Hematopoietic multipotent progenitor cell treated with erythropoietin and hydrocortisone succinate and interleukin-3 and kit ligand, for 4 days (in vitro differentiated cells): ENCODE measurements around the gene RNF183.
"Not testable (repeated sequence)": the region's sequence is repeated elsewhere in the genome, so short reads cannot be mapped to it uniquely, and the experiment has no call there.

Experiments
- DNase-seq: peaks from one replicate; pipeline ENCODE4 v3.0.0-alpha.2; 2015

Gene RNF183

GRCh38 chr9:113269871-113270270, 33.3 kb downstream of the RNF183 start:
- no peak for DNase-seq

- no peak for DNase-seq
These were observed 33.8 kb downstream of the RNF183 start for GRCh38 chr9:113269355-113269754.

GRCh38 chr9:113267911-113268566, 35.1 kb downstream of the RNF183 start:
- peak; percentile 76 for DNase-seq

- no peak for DNase-seq
These were observed 37.0 kb downstream of the RNF183 start for GRCh38 chr9:113266174-113266573.

GRCh38 chr9:113261917-113262671, 41.1 kb downstream of the RNF183 start:
- no peak for DNase-seq

- no peak for DNase-seq
These were observed 44.9 kb downstream of the RNF183 start for GRCh38 chr9:113258282-113258681.

- DNase-seq: no peak
These were observed 45.3 kb downstream of the RNF183 start for GRCh38 chr9:113257863-113258262.

GRCh38 chr9:113255438-113255837, 47.7 kb downstream of the RNF183 start:
- peak; percentile 56 for DNase-seq

GRCh38 chr9:113254991-113255390, 48.2 kb downstream of the RNF183 start:
- no peak for DNase-seq

GRCh38 chr9:113250807-113251206, 52.4 kb downstream of the RNF183 start:
- DNase-seq: no peak

- not testable (repeated sequence) for DNase-seq
These were observed 53.5 kb downstream of the RNF183 start for GRCh38 chr9:113249661-113250060.

- no peak for DNase-seq
These were observed 55.5 kb downstream of the RNF183 start for GRCh38 chr9:113247640-113248039.
